AG04449 (cell line): ENCODE results near the gene MSH4.

ENCODE experiments used
- CTCF ChIA-PET: fragments of 350-600 bp; formaldehyde crosslinking; extraction: SDS; loops from one replicate; lab custom pipeline; 2021; ENCODE audit warnings: antibody characterized with exemption; lab: Yijun Ruan, JAX
- POLR2A ChIA-PET: fragments of 400-600, 350-600 bp; formaldehyde crosslinking; extraction: SDS; loops from one replicate; lab custom pipeline; 2020; ENCODE audit warnings: antibody characterized with exemption, inconsistent platforms; lab: Yijun Ruan, JAX
- DNase-seq: peaks from one replicate; pipeline ENCODE4 v3.0.0-alpha.2; 2010; ENCODE audit warnings: low read depth, low spot score
- H3K4me3 ChIP-seq: 2 replicates; pipeline ENCODE4 v1.5.1; 2011; ENCODE audit warnings: low read depth, mild to moderate bottlenecking, control low read depth, low read length
- CTCF ChIP-seq: IDR thresholded peaks from one replicate; pipeline ENCODE4 v1.5.1; 2011; ENCODE audit warnings: mild to moderate bottlenecking, moderate library complexity, low read length, control low read depth, inconsistent platforms; ENCODE audit not compliant: insufficient read depth; ENCODE audit errors: missing control alignments

MSH4 gene

GRCh38 chr1:75836528-75837100 is 39.9 kb downstream of the MSH4 start:
- TF ChIP-seq CTCF, result no peak
- ChIA-PET CTCF (no interaction called here), POLR2A (no interaction called here)
- H3K4me3 ChIP-seq, result no peak overlapping the region
- no peak for DNase-seq

- TF ChIP-seq CTCF, result no peak
- no peak for DNase-seq
- CTCF ChIA-PET, result no interaction called here
- H3K4me3 ChIP-seq, result no peak overlapping the region
- POLR2A ChIA-PET, result no interaction called here
Measured at GRCh38 chr1:75838079-75838478, 41.4 kb downstream of the MSH4 start.

GRCh38 chr1:75841421-75841820 is 44.7 kb downstream of the MSH4 start:
- no peak for DNase-seq
- no peak for TF ChIP-seq CTCF
- ChIA-PET POLR2A (no interaction called here), CTCF (interaction anchor here (1.0 kb wide), 1 partner anchor 9 kb away, joined by 3 read pairs; no protein-coding TSS in a partner anchor)
- H3K4me3 ChIP-seq, result no peak overlapping the region

- H3K4me3 ChIP-seq, result no peak overlapping the region
- POLR2A ChIA-PET, result no interaction called here
- CTCF ChIA-PET, result no interaction called here
- no peak for DNase-seq
- TF ChIP-seq CTCF, result no peak
Measured at GRCh38 chr1:75845576-75845975, 48.9 kb downstream of the MSH4 start.

GRCh38 chr1:75855010-75855409 is 58.3 kb downstream of the MSH4 start:
- TF ChIP-seq CTCF, result no peak
- no peak for DNase-seq
- CTCF ChIA-PET, result no interaction called here

GRCh38 chr1:75855734-75856133 is 59.1 kb downstream of the MSH4 start:
- DNase-seq, result no peak
- H3K4me3 ChIP-seq, result no peak overlapping the region
- ChIA-PET POLR2A (no interaction called here), CTCF (no interaction called here)
- TF ChIP-seq CTCF, result no peak

More at GRCh38 chr1:75855010-75855409, 58.3 kb downstream of the MSH4 start:
- no peak overlapping the region for H3K4me3 ChIP-seq
- POLR2A ChIA-PET, result no interaction called here
